Medulla oblongata (tissue), 1 donor: Measurements from ENCODE around the gene BUB1B.

Experiments used
- DNase-seq: peaks from one replicate; pipeline ENCODE4 v3.0.0-alpha.2; 2015; ENCODE audit errors: extremely low spot score

Gene BUB1B

DNA sequence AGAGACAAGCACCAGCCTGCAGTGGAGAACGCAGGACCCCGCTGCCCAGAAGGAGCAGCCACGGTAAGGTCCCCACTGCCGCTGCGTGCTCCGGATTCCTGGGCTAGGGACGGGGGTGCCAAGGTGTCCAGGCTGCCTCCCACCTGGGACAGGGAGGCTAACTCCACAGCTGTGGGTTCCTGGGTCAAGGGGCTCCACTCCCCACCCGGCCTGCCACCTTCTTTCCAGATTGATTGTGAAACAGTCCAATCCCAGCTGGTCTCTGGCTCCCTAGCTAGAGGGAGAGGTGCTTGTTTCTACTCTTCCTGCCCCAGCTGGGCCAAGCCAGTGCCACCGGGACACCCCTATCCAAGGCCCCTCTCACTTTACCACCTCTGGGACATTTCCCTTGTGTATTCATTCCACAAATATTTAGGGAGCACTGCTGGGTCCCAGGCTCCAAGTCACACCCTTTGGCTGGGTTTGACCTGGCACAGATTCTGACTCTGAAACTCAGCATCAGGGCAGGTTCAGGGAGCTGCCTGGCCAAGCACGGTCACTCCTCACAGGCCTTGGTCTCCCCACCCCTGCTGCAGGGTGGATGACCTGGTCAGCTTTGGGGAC is 79.9 kb downstream of the BUB1B start:
- DNase-seq = no peak

GRCh38 chr15:40241269-40242212 is 80.7 kb downstream of the BUB1B start:
- DNase-seq = no peak

- no peak for DNase-seq
Observed at GRCh38 chr15:40242213-40242599, 81.3 kb downstream of the BUB1B start.

DNA sequence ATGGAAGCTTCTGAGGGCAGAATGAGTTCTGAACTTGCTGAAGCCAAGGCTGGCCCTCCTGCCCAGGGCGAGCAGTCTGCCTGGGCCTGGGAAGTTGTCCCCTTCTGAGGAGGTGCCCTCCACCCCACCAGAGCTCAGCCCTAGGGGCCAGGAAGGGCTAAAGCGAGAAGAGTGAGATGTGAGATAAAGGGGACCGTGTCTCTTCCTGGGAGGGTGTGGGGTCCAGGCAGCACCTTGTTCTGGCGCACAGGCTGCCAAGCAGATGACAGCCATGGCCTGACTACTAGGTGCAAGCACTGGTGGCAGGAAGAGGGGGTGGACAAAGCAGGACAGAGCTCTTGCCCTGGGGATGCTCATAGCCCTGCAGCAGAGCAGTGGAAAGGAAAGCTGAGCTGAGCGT is 81.7 kb downstream of the BUB1B start:
- DNase-seq = no peak

DNA sequence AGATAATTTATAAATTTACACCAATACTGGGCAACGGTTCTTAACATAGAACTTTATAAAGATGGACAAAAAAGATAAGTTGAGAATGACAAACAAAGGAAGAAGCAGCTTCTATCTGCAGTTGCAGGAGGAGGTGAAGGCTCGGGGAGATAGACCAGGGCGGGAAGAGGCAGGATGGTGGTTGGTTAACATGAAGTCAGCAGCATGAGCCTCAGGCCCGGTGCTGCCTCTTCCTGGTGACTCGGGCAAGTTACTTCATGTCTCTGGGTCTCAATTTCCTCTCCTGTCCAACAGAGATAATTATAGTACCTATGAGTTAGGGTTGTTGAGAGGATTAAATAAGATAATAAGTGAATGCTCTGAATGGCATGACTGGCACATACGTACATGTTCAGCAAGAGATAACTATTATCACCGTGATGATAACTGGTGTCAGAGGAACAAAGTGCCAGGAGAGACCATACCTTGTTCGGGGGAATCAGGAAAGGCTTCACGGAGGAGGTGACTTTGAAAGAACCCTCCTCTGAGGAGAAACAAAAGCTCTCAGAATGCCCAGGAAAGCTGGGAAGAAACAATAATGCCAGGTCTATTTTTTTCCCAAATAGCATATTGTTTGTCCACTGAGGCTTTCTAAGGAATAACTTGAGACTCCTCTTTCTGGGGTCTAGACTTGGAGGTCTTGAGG is 82.4 kb downstream of the BUB1B start:
- no peak for DNase-seq

GRCh38 chr15:40244961-40245523 is 84.2 kb downstream of the BUB1B start:
- DNase-seq = no peak

DNA sequence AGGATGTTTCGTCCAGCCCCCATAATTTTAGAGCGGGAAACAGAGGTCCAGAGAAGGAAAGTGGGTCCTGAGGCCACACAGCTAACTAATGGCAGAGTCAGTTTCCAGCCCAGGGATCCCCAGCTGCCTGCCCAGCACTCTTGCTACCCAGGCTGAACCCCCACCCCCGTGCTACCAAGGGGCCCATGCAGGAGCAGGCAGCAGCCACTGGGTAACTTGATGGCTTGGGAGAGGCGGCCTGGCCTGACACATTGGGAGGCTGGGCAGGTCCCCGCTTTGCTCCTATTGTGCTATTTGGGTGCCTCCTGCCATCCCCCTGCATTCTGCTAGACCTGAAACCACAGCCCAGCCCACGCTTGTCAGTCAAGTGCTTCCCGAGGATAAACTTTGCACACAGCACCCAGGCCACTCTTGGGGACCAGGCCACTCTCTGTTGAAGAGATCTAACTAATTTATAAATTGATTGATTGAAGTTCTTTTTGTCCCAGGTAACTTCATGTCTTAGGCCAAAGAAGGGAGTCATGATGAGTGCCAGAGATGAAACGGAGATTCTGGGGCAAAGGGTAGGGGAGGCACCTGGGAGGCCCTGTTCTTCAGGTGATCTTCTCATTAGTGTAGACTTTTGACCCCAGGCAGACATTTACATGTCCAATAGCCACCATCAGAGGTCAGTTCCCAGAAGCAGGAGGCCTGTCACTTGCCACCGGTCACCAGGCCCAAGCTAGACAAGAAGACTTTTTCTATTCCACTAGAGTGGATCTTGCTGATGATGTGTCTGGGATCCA is 85.0 kb downstream of the BUB1B start:
- no peak for DNase-seq

DNA sequence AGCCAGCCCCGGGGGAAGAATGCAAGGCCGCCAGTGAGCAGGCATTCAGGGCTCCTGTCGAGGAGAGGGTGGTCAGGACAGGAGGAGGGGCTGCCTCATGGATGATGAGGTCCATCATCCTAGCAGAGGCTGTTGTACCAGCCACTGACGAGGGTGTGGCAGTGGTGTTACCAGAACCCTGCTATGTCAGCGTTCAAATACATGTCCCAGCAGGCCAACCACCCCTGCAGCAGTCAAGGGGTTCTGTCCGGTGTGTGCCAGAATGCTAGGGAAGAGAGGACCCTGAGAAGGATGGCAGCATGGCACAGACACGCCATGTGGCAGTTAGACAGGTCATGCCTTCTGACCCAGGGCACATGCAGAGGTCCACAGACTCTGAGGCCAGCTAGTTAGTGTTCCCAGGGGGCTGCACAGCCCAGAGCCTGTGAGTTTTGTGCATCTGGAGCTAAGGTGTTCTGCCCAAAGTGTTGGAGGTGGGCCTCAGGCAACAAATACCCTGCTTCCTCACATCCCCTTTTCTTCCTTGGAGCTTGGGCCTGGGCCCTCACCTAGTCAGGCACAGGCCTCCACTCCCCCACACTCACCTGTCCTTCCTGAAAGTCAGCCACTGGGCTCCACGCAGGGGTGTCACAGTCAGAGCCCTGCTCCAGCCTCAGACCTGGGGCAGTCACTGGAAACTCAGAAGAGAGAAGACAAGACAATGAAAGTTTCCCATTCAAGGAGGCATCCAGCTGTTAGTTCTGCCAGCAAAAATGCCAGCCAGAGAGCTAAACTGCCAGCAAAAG is 85.8 kb downstream of the BUB1B start:
- no peak for DNase-seq

GRCh38 chr15:40247406-40247971 is 86.6 kb downstream of the BUB1B start:
- no peak for DNase-seq

- no peak for DNase-seq
Observed at GRCh38 chr15:40248006-40248783, 87.3 kb downstream of the BUB1B start.

GRCh38 chr15:40249477-40250303 is 88.8 kb downstream of the BUB1B start:
- no peak for DNase-seq

DNA sequence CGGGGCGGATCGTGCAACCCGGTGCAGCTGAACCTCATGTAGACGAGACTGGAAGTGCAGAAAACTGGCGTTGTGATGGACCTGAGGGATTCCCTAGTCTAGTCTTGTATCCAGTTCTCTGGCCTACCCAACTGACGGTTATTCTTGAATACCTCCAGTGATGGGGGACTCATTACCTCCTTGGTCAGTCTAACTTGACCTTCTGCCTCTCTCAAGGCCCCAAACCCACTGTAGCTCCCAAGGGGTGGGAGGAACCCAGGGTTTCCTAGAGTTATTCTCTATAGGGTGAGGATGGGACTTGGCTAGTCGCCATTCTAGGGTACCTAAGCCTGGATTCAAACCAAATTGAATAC is 89.4 kb downstream of the BUB1B start:
- DNase-seq = no peak

DNA sequence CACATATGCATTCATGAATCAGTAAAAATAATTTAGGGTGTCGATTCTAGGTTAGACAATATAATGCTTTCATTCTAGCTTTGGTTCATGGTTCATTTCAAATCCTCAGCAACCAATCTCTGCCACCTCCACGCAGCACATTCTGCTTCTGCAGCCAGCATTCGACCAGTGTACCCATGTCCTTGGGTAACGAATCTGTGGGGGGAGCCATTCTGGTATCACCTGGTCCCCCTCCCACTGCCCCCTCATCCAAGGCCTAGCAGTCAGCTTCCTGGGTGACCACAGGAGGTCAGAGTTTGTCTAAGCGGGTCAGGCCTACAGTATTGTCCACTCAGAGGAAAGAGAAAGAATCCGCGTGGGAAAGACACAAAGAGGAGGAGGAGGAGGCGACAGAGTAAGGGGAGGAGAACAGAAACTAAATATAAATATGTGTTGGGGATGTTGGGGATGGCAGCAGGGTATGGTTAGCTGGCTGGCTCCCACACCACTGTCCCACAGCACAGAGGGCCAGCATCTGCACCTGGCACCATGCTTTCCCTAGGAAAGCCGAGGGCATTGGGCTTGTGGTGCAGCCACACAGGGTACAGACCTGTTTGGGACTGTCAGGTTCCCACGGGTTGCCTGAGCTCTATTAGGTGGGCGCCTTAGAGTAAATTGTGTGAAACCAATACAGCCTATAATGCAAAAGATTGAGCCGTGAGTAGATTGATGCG is 90.1 kb downstream of the BUB1B start:
- DNase-seq = no peak

DNA sequence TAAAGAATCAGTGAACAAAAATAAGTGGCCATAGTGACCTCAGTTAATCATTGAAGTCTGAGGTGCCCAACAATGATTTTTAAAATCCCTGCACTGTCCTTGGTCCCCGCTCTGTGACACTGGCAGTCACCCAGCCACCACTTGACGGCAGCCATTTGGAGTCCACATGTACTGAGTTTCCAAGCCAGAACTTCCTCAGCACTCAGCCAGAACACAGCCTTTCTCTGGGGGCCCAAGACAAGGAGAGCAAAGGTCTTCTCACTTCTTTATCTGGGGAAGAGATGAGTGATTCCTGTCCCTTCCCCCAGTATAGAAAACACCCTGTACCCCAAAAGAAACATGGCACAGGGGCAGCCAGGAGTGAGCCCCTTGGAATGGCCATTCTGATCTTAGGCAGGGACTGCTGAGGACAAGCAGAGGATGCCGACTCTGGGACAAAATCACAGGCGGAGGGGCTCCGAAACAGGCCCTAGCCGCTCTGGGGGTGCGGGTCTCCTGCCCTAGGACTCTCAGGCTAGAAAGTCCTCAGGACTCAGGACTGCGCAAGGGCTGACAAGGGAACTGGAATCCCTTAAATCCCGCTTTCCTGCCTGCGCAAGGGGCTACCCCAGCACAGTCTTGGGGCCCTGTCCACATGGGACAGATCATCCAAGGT is 90.7 kb downstream of the BUB1B start:
- DNase-seq = no peak

GRCh38 chr15:40252141-40252437 is 91.2 kb downstream of the BUB1B start:
- no peak for DNase-seq

- no peak for DNase-seq
Observed at GRCh38 chr15:40252438-40253166, 91.7 kb downstream of the BUB1B start.

DNA sequence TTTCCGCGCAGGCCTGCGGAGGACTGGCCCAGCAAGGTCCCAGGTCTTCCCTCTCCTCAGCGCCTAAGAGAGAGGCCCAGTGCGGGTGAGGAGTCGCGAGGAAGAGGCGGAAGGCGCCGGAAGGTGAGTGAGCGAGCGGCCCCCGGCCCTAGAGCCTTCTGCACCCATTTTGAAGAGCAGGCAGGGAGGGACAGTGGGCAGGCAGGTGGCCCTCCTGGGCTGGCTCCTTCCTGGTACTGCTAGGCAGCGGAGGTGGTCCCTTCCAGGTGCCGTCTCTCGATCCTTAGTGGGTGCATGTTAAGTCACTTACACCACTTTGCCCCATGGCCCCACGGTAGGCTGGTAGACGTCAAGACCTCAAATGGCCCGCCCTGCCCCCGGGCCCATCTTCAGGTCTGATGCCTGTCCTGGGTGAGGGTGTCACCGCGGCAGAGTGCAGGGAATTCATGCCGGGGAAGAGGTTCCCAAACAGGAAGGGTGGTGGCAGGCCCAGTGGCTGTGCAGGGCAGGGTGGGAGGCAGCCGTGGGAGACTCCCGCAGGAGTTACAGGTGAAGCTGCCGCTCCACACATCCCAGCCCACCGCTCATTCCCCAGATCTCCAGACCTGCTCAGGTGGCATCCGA is 92.4 kb downstream of the BUB1B start:
- DNase-seq = no peak
